ENCODE results near the gene SRRM4.
"Not testable (repeated sequence)": the region's sequence is repeated elsewhere in the genome, so short reads cannot be mapped to it uniquely, and the experiment has no call there.

- TF ChIP-seq CTCF (conservative IDR thresholded peaks at IDR 0.05; ENCODE audit: low read depth, low read length); EZH2 (IDR thresholded peaks at IDR 0.05; ENCODE audit: low read length, unreplicated experiment): not testable (repeated sequence)
These were observed 52.0 kb downstream of the SRRM4 start for GRCh38 chr12:119033332-119033731.
